ENCODE measurements around the gene TBL1X.

Gene TBL1X

DNA sequence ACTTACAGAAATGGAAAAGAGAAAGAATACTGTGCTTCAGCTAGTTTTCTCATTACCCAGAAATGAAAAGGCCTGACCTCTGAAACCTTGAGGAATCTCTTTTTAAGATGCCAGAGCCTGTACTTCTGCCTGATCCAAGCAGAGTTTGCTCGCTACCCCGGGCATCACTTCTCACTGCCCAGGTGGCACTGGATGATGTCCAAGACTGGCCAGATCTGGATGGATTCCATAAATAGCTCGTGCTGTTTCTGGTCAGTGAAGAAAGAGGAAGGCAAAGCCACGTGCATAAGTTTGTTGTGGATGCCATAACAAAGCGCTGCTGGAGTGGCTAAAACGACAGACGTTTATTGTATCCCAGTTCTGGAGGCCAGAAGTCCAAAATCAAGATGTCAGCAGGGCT lies 133.5 kb downstream of the TBL1X start:
- no peak for DNase-seq (ENCODE audit: low spot score)
- in situ Hi-C loops (cut with MboI; ENCODE audit: low sequenced_read_pairs, unreplicated experiment): no loop called here
- TF ChIP-seq, protein P1, sequence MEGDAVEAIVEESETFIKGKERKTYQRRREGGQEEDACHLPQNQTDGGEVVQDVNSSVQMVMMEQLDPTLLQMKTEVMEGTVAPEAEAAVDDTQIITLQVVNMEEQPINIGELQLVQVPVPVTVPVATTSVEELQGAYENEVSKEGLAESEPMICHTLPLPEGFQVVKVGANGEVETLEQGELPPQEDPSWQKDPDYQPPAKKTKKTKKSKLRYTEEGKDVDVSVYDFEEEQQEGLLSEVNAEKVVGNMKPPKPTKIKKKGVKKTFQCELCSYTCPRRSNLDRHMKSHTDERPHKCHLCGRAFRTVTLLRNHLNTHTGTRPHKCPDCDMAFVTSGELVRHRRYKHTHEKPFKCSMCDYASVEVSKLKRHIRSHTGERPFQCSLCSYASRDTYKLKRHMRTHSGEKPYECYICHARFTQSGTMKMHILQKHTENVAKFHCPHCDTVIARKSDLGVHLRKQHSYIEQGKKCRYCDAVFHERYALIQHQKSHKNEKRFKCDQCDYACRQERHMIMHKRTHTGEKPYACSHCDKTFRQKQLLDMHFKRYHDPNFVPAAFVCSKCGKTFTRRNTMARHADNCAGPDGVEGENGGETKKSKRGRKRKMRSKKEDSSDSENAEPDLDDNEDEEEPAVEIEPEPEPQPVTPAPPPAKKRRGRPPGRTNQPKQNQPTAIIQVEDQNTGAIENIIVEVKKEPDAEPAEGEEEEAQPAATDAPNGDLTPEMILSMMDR (IDR thresholded peaks at IDR 0.05; ENCODE audit: borderline replicate concordance, control extremely low read depth, extremely low read depth, insufficient read depth, missing control alignments): no peak

GRCh38 chrX:9604111-9604907 lies 139.5 kb downstream of the TBL1X start:
- in situ Hi-C loops (cut with MboI; ENCODE audit: low sequenced_read_pairs, unreplicated experiment): no loop called here
- no peak for DNase-seq (ENCODE audit: low spot score)
- TF ChIP-seq, protein P1 (IDR thresholded peaks at IDR 0.05; ENCODE audit: borderline replicate concordance, control extremely low read depth, extremely low read depth, insufficient read depth, missing control alignments): no peak

GRCh38 chrX:9604908-9605306 lies 140.0 kb downstream of the TBL1X start:
- TF ChIP-seq, protein P1 (IDR thresholded peaks at IDR 0.05; ENCODE audit: borderline replicate concordance, control extremely low read depth, extremely low read depth, insufficient read depth, missing control alignments): no peak
- in situ Hi-C loops (cut with MboI; ENCODE audit: low sequenced_read_pairs, unreplicated experiment): no loop called here
- no peak for DNase-seq (ENCODE audit: low spot score)

DNA sequence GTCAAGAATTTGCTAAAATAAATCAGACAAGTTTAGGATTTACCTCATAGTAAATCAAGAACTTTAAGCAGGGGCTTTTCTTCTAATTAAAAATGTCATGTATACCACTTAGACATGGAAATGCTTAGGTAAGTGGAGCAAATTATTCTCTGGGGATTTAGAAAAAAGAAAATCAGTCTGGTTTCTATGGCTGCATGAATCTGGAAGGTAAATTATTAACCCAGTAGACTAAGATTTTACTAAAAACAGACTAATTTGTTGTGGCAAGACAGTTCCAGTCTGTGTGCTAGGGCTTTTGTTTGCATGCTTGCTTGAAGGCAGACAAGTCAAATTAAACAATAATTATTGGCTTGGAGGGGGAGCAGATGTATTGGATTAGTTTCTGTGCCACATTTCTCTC lies 140.6 kb downstream of the TBL1X start:
- in situ Hi-C loops (cut with MboI; ENCODE audit: low sequenced_read_pairs, unreplicated experiment): no loop called here
- TF ChIP-seq, protein P1 (IDR thresholded peaks at IDR 0.05; ENCODE audit: borderline replicate concordance, control extremely low read depth, extremely low read depth, insufficient read depth, missing control alignments): no peak
- no peak for DNase-seq (ENCODE audit: low spot score)

- DNase-seq (ENCODE audit: low spot score): no peak
- TF ChIP-seq, protein P1 (IDR thresholded peaks at IDR 0.05; ENCODE audit: borderline replicate concordance, control extremely low read depth, extremely low read depth, insufficient read depth, missing control alignments): no peak
- in situ Hi-C loops (cut with MboI; ENCODE audit: low sequenced_read_pairs, unreplicated experiment): no loop called here
These were observed 142.1 kb downstream of the TBL1X start for GRCh38 chrX:9606971-9607370.

- in situ Hi-C loops (cut with MboI; ENCODE audit: low sequenced_read_pairs, unreplicated experiment): no loop called here
- no peak for DNase-seq (ENCODE audit: low spot score)
- TF ChIP-seq, protein P1 (IDR thresholded peaks at IDR 0.05; ENCODE audit: borderline replicate concordance, control extremely low read depth, extremely low read depth, insufficient read depth, missing control alignments): no peak
These were observed 144.6 kb downstream of the TBL1X start for GRCh38 chrX:9609499-9609898.
